GM12891 (cell line): ENCODE measurements around the gene GPR142.

Source experiments
- POLR2A ChIP-seq: IDR thresholded peaks from 2 replicates; pipeline ENCODE4 v1.6.1; 2011; ENCODE audit warnings: low read depth, low read length, control low read depth
- POLR2AphosphoS5 ChIP-seq: IDR thresholded peaks from 2 replicates; pipeline ENCODE4 v1.6.1; 2011; ENCODE audit warnings: low read depth, low read length, control low read depth
- POU2F2 ChIP-seq: IDR thresholded peaks from 2 replicates; pipeline ENCODE4 v1.6.1; 2011; ENCODE audit warnings: low read depth, mild to moderate bottlenecking, control low read depth, low read length, moderate library complexity

GRCh38 chr17:74394275-74394950, 27.1 kb downstream of the GPR142 start:
- no peak for TF ChIP-seq POLR2A
- no peak for TF ChIP-seq POLR2AphosphoS5
- TF ChIP-seq POU2F2, result no peak
